ENCODE data around the gene POLR2J3. TPM values are rescaled to one million over a fixed set of nuclear protein-coding genes. Genes with fewer than 3 reads are reported as not detected.
"Not testable (repeated sequence)": the region's sequence is repeated elsewhere in the genome, so short reads cannot be mapped to it uniquely, and the experiment has no call there.

The POLR2J3 gene
- total RNA-seq, 6 experiments from 2014 or later, result 6.3 to 25.3 (median 12.9) TPM

GRCh38 chr7:102610441-102610840, 38.1 kb upstream of the POLR2J3 start:
- DNase-seq; H3K36me3 ChIP-seq; H3K27ac ChIP-seq; H3K27me3 ChIP-seq; ATAC-seq; H3K4me3 ChIP-seq; H3K9me3 ChIP-seq; intact Hi-C loops (cut with DNase I); H3K4me1 ChIP-seq: not testable (repeated sequence)
- no CpG with 5 or more reads among the region's 7 CpGs for WGBS (ENCODE audit: insufficient coverage, low coverage, low lambda C conversion rate, missing lambda C conversion rate)

- H3K9me3 ChIP-seq; intact Hi-C loops (cut with DNase I); H3K27me3 ChIP-seq; H3K27ac ChIP-seq; DNase-seq; H3K36me3 ChIP-seq; H3K4me3 ChIP-seq; H3K4me1 ChIP-seq; ATAC-seq: not testable (repeated sequence)
- WGBS (ENCODE audit: insufficient coverage, low coverage, low lambda C conversion rate, missing lambda C conversion rate), result no CpG with 5 or more reads among the region's 10 CpGs
Observed at GRCh38 chr7:102609734-102610133, 37.4 kb upstream of the POLR2J3 start.

GRCh38 chr7:102606848-102607247, 34.5 kb upstream of the POLR2J3 start:
- intact Hi-C loops (cut with DNase I); H3K27me3 ChIP-seq; H3K4me1 ChIP-seq; H3K4me3 ChIP-seq; H3K36me3 ChIP-seq; ATAC-seq; H3K27ac ChIP-seq; H3K9me3 ChIP-seq; DNase-seq: not testable (repeated sequence)
- no CpG with 5 or more reads among the region's 5 CpGs for WGBS (ENCODE audit: insufficient coverage, low coverage, low lambda C conversion rate, missing lambda C conversion rate)

DNA sequence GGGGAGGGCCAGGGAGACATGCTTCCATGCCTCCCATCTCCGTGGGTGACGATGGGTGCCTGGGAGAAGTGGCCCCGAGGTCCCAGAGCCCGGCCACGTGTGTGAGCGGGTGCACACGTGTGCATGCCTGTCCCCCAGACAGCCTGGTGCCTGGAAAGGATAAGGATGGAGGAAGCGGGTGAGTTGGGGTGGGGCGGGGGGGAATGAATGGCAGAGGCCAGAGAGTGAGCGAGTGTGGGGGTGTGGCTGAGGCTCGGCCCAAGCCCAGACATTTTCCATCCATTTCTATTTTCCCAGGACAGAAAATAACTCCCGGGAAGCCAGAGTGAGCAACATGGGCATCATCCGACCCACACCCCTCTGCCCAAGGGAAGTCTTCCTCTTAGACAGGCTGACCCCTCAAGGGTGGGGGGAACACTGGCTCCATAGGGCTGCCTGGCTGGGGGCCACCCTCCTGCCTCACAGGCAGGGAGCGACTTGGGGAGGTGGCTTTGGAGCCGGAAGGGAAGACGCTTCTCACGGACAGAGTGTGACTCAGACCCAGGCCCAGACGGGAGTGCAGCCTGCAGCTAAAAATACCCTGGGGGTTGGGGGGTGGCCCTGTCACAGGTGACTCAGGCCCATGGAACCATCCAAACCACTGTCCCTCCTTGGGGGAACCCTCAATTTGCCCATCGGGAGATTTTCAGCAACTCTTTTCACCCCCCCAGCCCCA, 32.2 kb upstream of the POLR2J3 start:
- H3K4me1 ChIP-seq; H3K27ac ChIP-seq; H3K27me3 ChIP-seq; H3K9me3 ChIP-seq; H3K4me3 ChIP-seq; intact Hi-C loops (cut with DNase I); H3K36me3 ChIP-seq; DNase-seq: not testable (repeated sequence)
- WGBS (ENCODE audit: insufficient coverage, low coverage, low lambda C conversion rate, missing lambda C conversion rate), result no CpG with 5 or more reads among the region's 19 CpGs
- peak; percentile 24 to 50 (median 32) for ATAC-seq

DNA sequence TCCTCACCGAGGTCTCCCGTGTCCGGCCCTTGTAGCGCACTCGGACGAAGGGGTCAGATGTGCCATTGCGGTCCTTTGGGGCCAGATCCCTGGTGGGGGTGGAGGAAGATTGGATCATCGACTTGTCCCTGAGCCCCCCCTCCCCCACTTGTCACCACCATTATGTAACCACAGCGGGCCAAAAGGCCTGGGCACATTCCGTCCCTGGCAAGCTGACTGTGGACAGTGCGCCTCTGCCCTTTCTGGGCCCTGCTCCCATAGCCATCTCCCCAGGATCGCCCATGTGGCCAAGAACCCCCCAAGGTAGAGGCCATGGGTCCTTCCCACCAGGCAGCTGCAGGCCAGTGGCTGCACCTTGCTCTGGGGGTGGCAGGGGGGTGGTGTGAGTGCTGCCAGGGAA, 29.9 kb upstream of the POLR2J3 start:
- H3K36me3 ChIP-seq; H3K9me3 ChIP-seq; H3K4me1 ChIP-seq; H3K27me3 ChIP-seq; H3K4me3 ChIP-seq; H3K27ac ChIP-seq; intact Hi-C loops (cut with DNase I); DNase-seq: not testable (repeated sequence)
- no CpG with 5 or more reads among the region's 12 CpGs for WGBS (ENCODE audit: insufficient coverage, low coverage, low lambda C conversion rate, missing lambda C conversion rate)
- peak in 2 of 4 donors; percentile 28 to 47 for ATAC-seq

GRCh38 chr7:102599699-102600098, 27.3 kb upstream of the POLR2J3 start:
- DNase-seq; H3K27ac ChIP-seq; intact Hi-C loops (cut with DNase I); H3K4me1 ChIP-seq; H3K27me3 ChIP-seq; H3K4me3 ChIP-seq; H3K36me3 ChIP-seq; H3K9me3 ChIP-seq: not testable (repeated sequence)
- WGBS (ENCODE audit: insufficient coverage, low coverage, low lambda C conversion rate, missing lambda C conversion rate), result no CpG with 5 or more reads among the region's 9 CpGs
- peak in 2 of 4 donors; percentile 4 for ATAC-seq

- no CpG with 5 or more reads among the region's 10 CpGs for WGBS (ENCODE audit: insufficient coverage, low coverage, low lambda C conversion rate, missing lambda C conversion rate)
- ATAC-seq; H3K36me3 ChIP-seq; H3K9me3 ChIP-seq; intact Hi-C loops (cut with DNase I); H3K4me1 ChIP-seq; H3K27me3 ChIP-seq; H3K27ac ChIP-seq; H3K4me3 ChIP-seq: not testable (repeated sequence)
- DNase-seq, result peak in 1 of 3 donors; percentile 22
Observed at GRCh38 chr7:102596036-102596435, 23.7 kb upstream of the POLR2J3 start.

DNA sequence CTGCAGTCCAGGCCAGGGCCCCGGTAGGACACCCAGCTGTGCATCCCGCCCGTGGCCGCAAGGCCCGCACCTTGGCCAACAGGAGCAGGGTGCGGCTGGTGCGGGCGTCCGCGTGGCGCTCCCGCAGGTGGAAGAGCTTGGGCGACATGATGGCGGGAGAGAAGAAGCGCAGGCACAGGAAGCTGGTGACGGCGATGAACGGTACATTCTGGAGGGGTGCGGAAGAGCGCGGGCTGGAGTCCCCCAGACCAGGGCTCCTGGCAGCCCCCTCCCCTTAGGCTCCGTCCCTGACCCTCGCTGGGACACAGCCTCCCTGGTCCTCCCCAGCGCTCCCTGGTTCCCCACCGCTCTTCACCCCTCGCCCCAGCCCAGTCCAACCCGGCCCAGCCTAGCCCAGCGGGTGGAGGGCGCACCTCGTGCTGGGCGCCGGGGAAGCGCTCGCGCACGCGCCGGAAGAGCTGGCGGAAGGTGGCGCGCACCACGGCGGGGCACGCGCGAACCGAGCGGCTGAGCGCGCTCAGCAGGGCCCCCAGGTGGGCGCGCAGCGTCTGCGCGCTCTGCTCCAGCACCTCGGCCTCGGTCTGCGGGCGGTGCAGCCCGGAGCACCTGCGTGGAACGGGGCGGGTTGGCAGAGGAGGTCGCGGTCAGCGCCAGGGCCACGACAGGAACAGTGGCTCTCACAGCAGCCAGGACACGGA, 21.4 kb upstream of the POLR2J3 start:
- ATAC-seq, result peak; percentile 25 to 59 (median 40)
- DNase-seq; H3K27me3 ChIP-seq; intact Hi-C loops (cut with DNase I); H3K9me3 ChIP-seq; H3K36me3 ChIP-seq; H3K27ac ChIP-seq; H3K4me1 ChIP-seq; H3K4me3 ChIP-seq: not testable (repeated sequence)
- no CpG with 5 or more reads among the region's 68 CpGs for WGBS (ENCODE audit: insufficient coverage, low coverage, low lambda C conversion rate, missing lambda C conversion rate)

DNA sequence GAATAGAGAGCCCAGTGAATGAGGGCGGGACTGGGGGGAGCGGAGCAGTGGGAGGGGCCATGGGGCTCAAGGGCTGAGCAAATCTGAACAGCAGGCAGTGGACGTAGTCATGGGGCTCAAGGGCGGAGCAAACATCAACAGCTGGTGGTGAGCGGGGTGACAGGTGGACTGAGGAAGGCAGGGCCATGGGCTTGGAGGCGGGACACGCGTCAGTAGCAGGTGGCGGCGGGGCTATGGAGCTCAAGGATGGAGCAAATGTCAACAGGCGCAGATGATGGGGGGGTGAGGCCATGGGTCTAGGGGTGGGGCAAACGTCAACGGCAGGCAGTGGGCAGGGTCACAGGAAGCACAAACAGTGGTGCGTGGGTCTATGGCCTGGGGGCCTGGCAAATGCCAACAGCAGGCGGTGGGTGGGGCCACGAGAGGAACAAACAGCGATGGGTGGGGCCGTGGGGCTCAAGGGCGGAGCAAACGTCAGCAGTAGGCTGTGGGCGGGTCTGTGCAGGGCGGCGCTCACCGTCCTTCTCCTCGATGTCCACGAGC, 20.2 kb upstream of the POLR2J3 start:
- DNase-seq, result peak; percentile 13 to 64 (median 55)
- intact Hi-C loops (cut with DNase I); H3K4me3 ChIP-seq; H3K4me1 ChIP-seq; H3K27ac ChIP-seq; H3K9me3 ChIP-seq; H3K36me3 ChIP-seq; H3K27me3 ChIP-seq: not testable (repeated sequence)
- peak; percentile 71 to 81 (median 75) for ATAC-seq
- WGBS (ENCODE audit: insufficient coverage, low coverage, low lambda C conversion rate, missing lambda C conversion rate), result 9% methylated on average over 3 of the region's 26 CpGs

DNA sequence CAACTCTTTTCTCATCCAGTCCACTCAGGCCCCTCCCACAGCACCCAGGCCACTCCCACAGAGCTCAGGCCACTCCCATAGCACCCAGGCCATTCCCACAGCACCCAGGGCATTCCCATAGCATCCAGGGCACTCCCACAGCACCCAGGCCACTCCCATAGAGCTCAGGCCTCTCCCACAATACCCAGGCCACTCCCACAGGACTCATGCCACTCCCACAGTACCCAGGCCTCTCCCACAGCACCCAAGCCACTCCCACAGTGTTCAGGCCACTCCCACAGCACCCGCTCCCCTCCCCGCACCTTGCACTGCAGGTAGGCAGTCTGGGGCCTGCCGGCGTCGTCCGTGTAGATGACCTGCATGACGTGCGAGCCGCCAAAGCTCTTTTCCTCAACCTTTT, 17.5 kb upstream of the POLR2J3 start:
- H3K36me3 ChIP-seq; H3K4me3 ChIP-seq; H3K4me1 ChIP-seq; H3K27ac ChIP-seq; H3K27me3 ChIP-seq; H3K9me3 ChIP-seq; intact Hi-C loops (cut with DNase I); DNase-seq: not testable (repeated sequence)
- WGBS (ENCODE audit: insufficient coverage, low coverage, low lambda C conversion rate, missing lambda C conversion rate), result no CpG with 5 or more reads among the region's 9 CpGs
- ATAC-seq, result peak; percentile 45 to 66 (median 56)

GRCh38 chr7:102583495-102583894, 11.1 kb upstream of the POLR2J3 start:
- H3K4me3 ChIP-seq; ATAC-seq; intact Hi-C loops (cut with DNase I); H3K9me3 ChIP-seq; DNase-seq; H3K36me3 ChIP-seq; H3K4me1 ChIP-seq; H3K27me3 ChIP-seq; H3K27ac ChIP-seq: not testable (repeated sequence)
- WGBS (ENCODE audit: insufficient coverage, low coverage, low lambda C conversion rate, missing lambda C conversion rate), result no CpG with 5 or more reads among the region's 5 CpGs

All from right lobe of liver (tissue), 6 donors.